ENCODE results near the gene CCHCR1.

Gene CCHCR1

GRCh38 chr6:31158863-31159855, 1.6 kb upstream of the CCHCR1 start:
- DNase-seq, result peak; percentile 74

- DNase-seq, result peak; percentile 99
Observed at GRCh38 chr6:31158140-31158862, 699 bp upstream of the CCHCR1 start, which contains the start of gene TCF19. TSS of gene TCF19 (plus strand) at chr6:31158589. CDS start at chr6:31159470, 881 bp downstream.

GRCh38 chr6:31156641-31157040, 961 bp downstream of the CCHCR1 start:
- DNase-seq, result no peak

- no peak for DNase-seq
Observed at GRCh38 chr6:31154436-31154835, 3.2 kb downstream of the CCHCR1 start.

GRCh38 chr6:31152781-31153180, 4.8 kb downstream of the CCHCR1 start:
- DNase-seq, result no peak

GRCh38 chr6:31149827-31150447, 7.7 kb downstream of the CCHCR1 start:
- DNase-seq, result no peak

- no peak for DNase-seq
Observed at GRCh38 chr6:31145386-31145785, 12.2 kb downstream of the CCHCR1 start.

GRCh38 chr6:31144970-31145340, 12.6 kb downstream of the CCHCR1 start:
- no peak for DNase-seq

GRCh38 chr6:31144296-31144969, 13.2 kb downstream of the CCHCR1 start:
- no peak for DNase-seq

- peak; percentile 97 for DNase-seq
Observed at GRCh38 chr6:31143148-31143547, 14.5 kb downstream of the CCHCR1 start.

GRCh38 chr6:31142361-31142761, 15.2 kb downstream of the CCHCR1 start:
- peak; percentile 78 for DNase-seq

GRCh38 chr6:31140643-31141042, 17.0 kb downstream of the CCHCR1 start:
- no peak for DNase-seq

- DNase-seq, result peak; percentile 76
Observed at GRCh38 chr6:31139599-31139998, 18.0 kb downstream of the CCHCR1 start.

- no peak for DNase-seq
Observed at GRCh38 chr6:31138982-31139381, 18.6 kb downstream of the CCHCR1 start, which contains the start of gene PSORS1C2. TSS of gene PSORS1C2 (minus strand) at chr6:31139066. CDS start at chr6:31139026, 40 bp downstream.

- no peak for DNase-seq
Observed at GRCh38 chr6:31135710-31136109, 21.9 kb downstream of the CCHCR1 start.

GRCh38 chr6:31132806-31133205, 24.8 kb downstream of the CCHCR1 start:
- DNase-seq, result no peak

GRCh38 chr6:31131595-31131994, 26.0 kb downstream of the CCHCR1 start:
- no peak for DNase-seq

- no peak for DNase-seq
Observed at GRCh38 chr6:31130751-31131150, 26.9 kb downstream of the CCHCR1 start.

- no peak for DNase-seq
Observed at GRCh38 chr6:31129130-31129529, 28.5 kb downstream of the CCHCR1 start.

- peak; percentile 67 for DNase-seq
Observed at GRCh38 chr6:31128093-31128676, 29.4 kb downstream of the CCHCR1 start.

GRCh38 chr6:31126396-31127175, 31.0 kb downstream of the CCHCR1 start:
- DNase-seq, result no peak

All from islet precursor cell (in vitro differentiated cells).